Tibial nerve (tissue), 4 donors: Measurements from ENCODE around the gene GINS2. TPM values are rescaled to one million over a fixed set of nuclear protein-coding genes. Genes with fewer than 3 reads are reported as not detected.

ENCODE experiments used
- DNase-seq, 2 donors: peaks; one replicate each; pipeline ENCODE4 v3.0.0-alpha.2; 2019; ENCODE audit warnings: low spot score in 2 of 2
- H3K27ac ChIP-seq, 4 donors: fragments of 200-600 bp; sonication (generic) in 3 of 4; one replicate each; pipeline ENCODE4 v1.5.1; 2017 to 2019; ENCODE audit warnings: mild to moderate bottlenecking in 1 of 4
- H3K27me3 ChIP-seq, 2 donors: fragments of 200-600 bp; sonication (generic) in 1 of 2; one replicate each; pipeline versions ENCODE4 v1.5.1 to v1.6.0; 2017 to 2019
- H3K36me3 ChIP-seq, 3 donors: fragments of 200-600 bp; sonication (generic); one replicate each; pipeline ENCODE4 v1.5.1; 2018 to 2019
- H3K4me1 ChIP-seq, 4 donors: fragments of 200-600 bp; sonication (generic) in 3 of 4; one replicate each; pipeline ENCODE4 v1.5.1; 2017 to 2019
- H3K4me3 ChIP-seq, 4 donors: fragments of 200-600 bp; sonication (generic) in 3 of 4; one replicate each; pipeline ENCODE4 v1.5.1; 2017 to 2019; ENCODE audit warnings: mild to moderate bottlenecking in 1 of 4, moderate library complexity in 1 of 4
- H3K9me3 ChIP-seq, 4 donors: fragments of 200-600 bp; sonication (generic) in 3 of 4; one replicate each; pipeline ENCODE4 v1.5.1; 2017 to 2019
- EP300 ChIP-seq, 2 donors: sonication (generic); formaldehyde crosslinking; IDR thresholded peaks; one replicate each; pipeline ENCODE4 v1.6.1; 2017; ENCODE audit warnings: antibody characterized with exemption in 2 of 2, mild to moderate bottlenecking in 1 of 2
- POLR2A ChIP-seq, 2 donors: fragments of 450-650 bp; IDR thresholded peaks; one replicate each; pipeline ENCODE4 v1.6.1; 2017; ENCODE audit warnings: antibody characterized with exemption in 2 of 2, mild to moderate bottlenecking in 2 of 2, moderate library complexity in 2 of 2
- WGBS, 2 donors: methylation state at CpG; one replicate each; pipeline ENCODE4 v1.1.5; 2018; 5-methylcytosine and 5-hydroxymethylcytosine counted together
- total RNA-seq, 4 donors: library from RNA; depleted of rRNA; stranded (reverse); fragments of >200 nt; gene quantifications; one replicate each; pipeline ENCODE4 v1.1.0, GENCODE V29; 2016
- TF ChIP-seq, protein P1 (sequence below), 5 experiments: fragments of 200-600 bp in 3 of 5; fragments of 450-650 bp in 2 of 5; sonication (generic) in 3 of 5; IDR thresholded peaks; one replicate each; pipeline ENCODE4 v1.5.1; 2016 to 2019; ENCODE audit warnings: antibody characterized with exemption in 5 of 5, mild to moderate bottlenecking in 3 of 5, moderate library complexity in 2 of 5

The GINS2 gene
- total RNA-seq, 4 donors from 2014 or later = 0.20 to 0.66 TPM; not detected in 2

DNA sequence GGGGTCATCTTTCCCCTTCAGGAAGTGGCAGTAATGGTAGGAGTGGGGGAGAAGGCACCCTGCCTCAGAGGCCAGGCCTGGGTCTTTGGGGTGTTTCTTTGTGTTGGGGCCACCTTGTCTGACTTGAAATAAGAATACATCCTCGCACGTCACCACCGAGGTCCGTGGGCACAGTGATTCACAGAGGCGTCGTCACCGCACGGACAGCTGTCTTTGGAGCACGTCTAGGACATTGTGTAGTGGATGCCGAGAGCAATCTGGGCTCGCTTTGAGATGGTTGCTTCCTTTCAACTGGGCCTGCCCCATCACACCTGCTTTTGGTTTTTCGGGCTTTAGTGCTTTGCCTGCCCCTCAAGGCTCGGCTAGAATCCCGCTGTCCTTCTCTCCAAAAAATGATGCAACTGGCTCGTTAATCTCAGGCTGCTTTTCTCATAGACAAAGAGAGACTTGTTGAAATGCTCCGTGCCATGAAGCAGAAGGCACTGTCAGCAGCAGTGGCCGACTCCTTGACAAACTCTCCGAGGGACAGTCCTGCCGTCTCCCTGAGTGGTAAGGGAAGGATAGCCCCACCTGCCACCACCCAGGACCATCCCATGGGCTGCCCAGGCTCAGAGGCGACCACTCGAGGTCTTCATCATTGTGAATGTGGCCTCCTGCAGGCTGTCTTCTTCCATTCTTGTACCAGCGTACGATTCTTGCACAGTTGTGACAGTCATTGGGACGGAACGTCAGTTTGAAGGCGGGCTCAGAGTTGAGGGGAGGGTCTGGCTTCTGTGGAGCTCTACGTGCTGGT lies 24.0 kb downstream of the GINS2 start:
- peaks cover 3 to 99% (median 61%) of the 10 kb centered on the region in 3 donors for H3K36me3 ChIP-seq
- H3K27ac ChIP-seq = no peak overlapping the region
- no peak overlapping the region for H3K4me3 ChIP-seq
- TF ChIP-seq EP300 (IDR thresholded peaks at IDR 0.05) = no peak
- no peak for DNase-seq
- whole genome bisulfite sequencing, 2 donors = 88 to 89% methylated on average over 27 of the region's 27 CpGs
- H3K4me1 ChIP-seq = no peaks in the 10 kb centered on the region
- H3K27me3 ChIP-seq = no peaks in the 10 kb centered on the region
- H3K9me3 ChIP-seq = no peaks in the 10 kb centered on the region

GRCh38 chr16:85663891-85664321 lies 24.8 kb downstream of the GINS2 start:
- Histone ChIP-seq H3K27ac (no peak overlapping the region), H3K36me3 (peaks cover 3 to 98% (median 57%) of the 10 kb centered on the region in 3 donors), H3K27me3 (no peaks in the 10 kb centered on the region), H3K9me3 (no peaks in the 10 kb centered on the region), H3K4me3 (no peak overlapping the region), H3K4me1 (no peaks in the 10 kb centered on the region)
- DNase-seq = no peak
- no peak for TF ChIP-seq EP300 (IDR thresholded peaks at IDR 0.05)
- TF ChIP-seq POLR2A (IDR thresholded peaks at IDR 0.05) = no peak
- TF ChIP-seq, protein P1, sequence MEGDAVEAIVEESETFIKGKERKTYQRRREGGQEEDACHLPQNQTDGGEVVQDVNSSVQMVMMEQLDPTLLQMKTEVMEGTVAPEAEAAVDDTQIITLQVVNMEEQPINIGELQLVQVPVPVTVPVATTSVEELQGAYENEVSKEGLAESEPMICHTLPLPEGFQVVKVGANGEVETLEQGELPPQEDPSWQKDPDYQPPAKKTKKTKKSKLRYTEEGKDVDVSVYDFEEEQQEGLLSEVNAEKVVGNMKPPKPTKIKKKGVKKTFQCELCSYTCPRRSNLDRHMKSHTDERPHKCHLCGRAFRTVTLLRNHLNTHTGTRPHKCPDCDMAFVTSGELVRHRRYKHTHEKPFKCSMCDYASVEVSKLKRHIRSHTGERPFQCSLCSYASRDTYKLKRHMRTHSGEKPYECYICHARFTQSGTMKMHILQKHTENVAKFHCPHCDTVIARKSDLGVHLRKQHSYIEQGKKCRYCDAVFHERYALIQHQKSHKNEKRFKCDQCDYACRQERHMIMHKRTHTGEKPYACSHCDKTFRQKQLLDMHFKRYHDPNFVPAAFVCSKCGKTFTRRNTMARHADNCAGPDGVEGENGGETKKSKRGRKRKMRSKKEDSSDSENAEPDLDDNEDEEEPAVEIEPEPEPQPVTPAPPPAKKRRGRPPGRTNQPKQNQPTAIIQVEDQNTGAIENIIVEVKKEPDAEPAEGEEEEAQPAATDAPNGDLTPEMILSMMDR (IDR thresholded peaks at IDR 0.05) = no peak
- 71 to 78% methylated on average over 10 to 12 of the region's 12 CpGs for WGBS, 2 donors

DNA sequence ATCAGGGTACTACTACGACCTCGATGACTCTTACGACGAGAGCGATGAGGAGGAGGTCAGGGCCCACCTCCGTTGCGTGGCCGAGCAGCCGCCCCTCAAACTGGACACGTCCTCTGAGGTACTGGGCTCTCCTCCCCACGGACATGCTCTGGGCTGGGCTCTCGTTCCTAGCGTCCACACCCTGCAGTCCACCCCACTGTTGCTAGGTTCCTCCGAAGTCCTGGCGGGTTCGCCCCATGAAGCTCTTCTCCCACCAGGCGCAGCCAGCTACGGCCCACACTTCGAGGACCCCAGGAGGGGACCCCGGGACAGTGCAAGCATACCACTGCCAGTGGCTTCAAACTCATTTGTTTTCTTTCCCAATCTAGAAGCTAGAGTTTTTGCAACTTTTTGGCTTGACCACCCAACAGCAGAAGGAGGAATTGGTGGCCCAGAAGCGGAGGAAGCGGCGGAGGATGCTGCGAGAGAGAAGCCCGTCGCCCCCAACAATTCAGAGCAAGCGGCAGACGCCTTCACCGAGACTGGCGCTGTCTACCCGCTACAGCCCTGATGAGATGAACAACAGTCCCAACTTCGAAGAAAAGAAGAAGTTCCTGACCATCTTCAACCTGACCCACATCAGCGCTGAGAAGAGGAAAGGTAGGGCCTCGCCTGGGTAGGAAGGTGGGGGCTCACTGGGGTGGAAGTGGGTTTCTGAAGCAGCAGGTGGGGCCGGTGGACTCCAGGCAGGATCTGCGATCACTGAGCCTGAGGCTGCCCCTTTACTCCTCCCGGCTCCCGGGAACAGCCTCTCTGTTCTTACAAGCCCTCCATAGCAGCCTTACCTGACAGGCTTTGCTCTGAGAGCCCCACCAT lies 25.6 kb downstream of the GINS2 start:
- H3K36me3 ChIP-seq = peaks cover 3 to 98% (median 56%) of the 10 kb centered on the region in 3 donors

DNA sequence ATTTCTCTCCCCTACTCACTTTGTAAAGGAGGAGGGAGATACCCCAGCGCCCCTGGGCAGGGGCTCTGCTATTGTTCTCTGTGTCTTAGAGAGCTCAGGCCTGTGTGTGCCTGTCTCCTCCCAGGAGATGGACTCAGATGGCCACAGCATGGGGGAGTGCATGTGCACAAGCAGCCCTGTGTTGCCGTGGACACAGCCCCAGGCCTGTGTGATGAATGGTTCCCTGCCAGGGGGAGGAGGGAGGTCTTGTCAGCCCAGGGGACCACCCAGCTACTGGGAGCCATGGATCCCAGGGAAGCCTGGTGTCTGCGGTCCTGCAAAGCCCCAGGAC lies 26.3 kb downstream of the GINS2 start:
- no peak for DNase-seq
- no peaks in the 10 kb centered on the region for H3K9me3 ChIP-seq
- peaks cover 3 to 98% (median 58%) of the 10 kb centered on the region in 3 donors for H3K36me3 ChIP-seq
- no peaks in the 10 kb centered on the region for H3K4me1 ChIP-seq
- H3K27ac ChIP-seq = no peak overlapping the region
- H3K4me3 ChIP-seq = no peak overlapping the region
- WGBS, 2 donors = 83% methylated on average over 3 of the region's 3 CpGs; no CpG with 5 or more reads in 1 of the 2 donors
- no peaks in the 10 kb centered on the region for H3K27me3 ChIP-seq
- TF ChIP-seq POLR2A (IDR thresholded peaks at IDR 0.05) = no peak
- no peak for TF ChIP-seq EP300 (IDR thresholded peaks at IDR 0.05)
- TF ChIP-seq, protein P1 (IDR thresholded peaks at IDR 0.05) = no peak

More for the DNA sequence above, 25.6 kb downstream of the GINS2 start:
- TF ChIP-seq, protein P1 (IDR thresholded peaks at IDR 0.05) = no peak
- TF ChIP-seq EP300 (IDR thresholded peaks at IDR 0.05) (no peak), POLR2A (IDR thresholded peaks at IDR 0.05) (no peak)
- DNase-seq = no peak
- no peak overlapping the region for H3K27ac ChIP-seq
- H3K4me1 ChIP-seq = no peaks in the 10 kb centered on the region
- H3K9me3 ChIP-seq = no peaks in the 10 kb centered on the region
- no peak overlapping the region for H3K4me3 ChIP-seq
- 91 to 92% methylated on average over 37 to 38 of the region's 38 CpGs for WGBS, 2 donors
- H3K27me3 ChIP-seq = no peaks in the 10 kb centered on the region

DNA sequence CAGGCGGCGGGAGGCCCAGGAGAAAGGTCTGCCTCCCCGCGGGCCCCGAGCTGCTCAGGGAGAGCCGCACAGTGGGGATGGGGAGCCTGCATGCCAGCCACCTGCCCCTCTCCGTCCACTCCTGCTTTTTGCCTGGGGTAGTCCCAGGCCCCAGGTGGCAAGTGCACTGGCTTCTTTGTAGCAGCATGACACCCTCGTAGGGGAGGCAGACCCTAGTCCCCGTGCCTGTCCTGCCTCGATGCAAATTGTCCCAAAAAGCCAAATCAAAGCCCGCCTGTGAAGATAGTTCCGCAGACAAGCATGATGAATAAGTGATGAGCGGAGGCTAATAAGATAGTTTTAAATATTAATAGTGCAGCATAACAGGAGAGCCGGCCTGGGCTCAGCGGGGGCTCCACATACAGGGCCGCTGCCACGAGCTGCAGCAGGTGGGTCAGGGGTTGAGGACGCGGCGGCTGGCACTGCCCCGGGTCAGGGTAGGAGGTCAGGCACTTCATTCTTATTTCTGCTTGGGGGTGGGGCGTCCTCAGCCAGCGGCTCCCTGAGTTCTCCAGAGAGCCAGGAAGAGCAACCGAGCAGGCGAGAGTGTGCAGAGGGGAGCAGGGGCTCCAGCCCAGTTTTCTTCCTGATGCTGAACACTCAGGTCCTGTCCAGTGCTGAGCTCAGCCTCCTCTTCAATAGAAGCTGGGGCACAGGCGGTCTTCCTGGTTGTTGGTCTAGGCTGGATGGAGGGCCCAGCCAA lies 26.8 kb downstream of the GINS2 start:
- DNase-seq = no peak
- Histone ChIP-seq H3K36me3 (peaks cover 3 to 98% (median 55%) of the 10 kb centered on the region in 3 donors), H3K4me1 (no peaks in the 10 kb centered on the region), H3K27me3 (no peaks in the 10 kb centered on the region), H3K9me3 (no peaks in the 10 kb centered on the region), H3K27ac (no peak overlapping the region), H3K4me3 (no peak overlapping the region)
- no peak for TF ChIP-seq POLR2A (IDR thresholded peaks at IDR 0.05)
- TF ChIP-seq EP300 (IDR thresholded peaks at IDR 0.05) = no peak
- TF ChIP-seq, protein P1 (IDR thresholded peaks at IDR 0.05) = no peak
- 78 to 80% methylated on average over 21 to 24 of the region's 26 CpGs for WGBS, 2 donors
